HL-60 (cell line): ENCODE data around the gene MACROD2.

Source experiments
- DNase-seq, 2 experiments: peaks; one replicate each; pipeline ENCODE4 v3.0.0-alpha.2; 2010 to 2020; ENCODE audit warnings: low read depth in 1 of 2, low spot score in 1 of 2
- H3K27ac ChIP-seq: fragments of 250-450 bp; sonication (Bioruptor Pico); replicated peaks from 2 replicates; pipeline ENCODE4 v1.5.1; 2020; ENCODE audit warnings: mild to moderate bottlenecking, moderate library complexity
- H3K27me3 ChIP-seq: fragments of 250-450 bp; sonication (Bioruptor Pico); 2 replicates; pipeline ENCODE4 v1.5.1; 2021; ENCODE audit warnings: mild to moderate bottlenecking, moderate library complexity; ENCODE audit not compliant: insufficient read depth, poor library complexity, severe bottlenecking
- H3K4me3 ChIP-seq: replicated peaks from 2 replicates; pipeline ENCODE4 v1.5.1; 2011; ENCODE audit warnings: mild to moderate bottlenecking, control low read depth, low read length; ENCODE audit not compliant: insufficient read depth
- CTCF ChIP-seq: IDR thresholded peaks from one replicate; pipeline ENCODE4 v1.5.1; 2011; ENCODE audit warnings: low read length, control low read depth, inconsistent platforms; ENCODE audit not compliant: insufficient read depth
- GABPA ChIP-seq: IDR thresholded peaks from 2 replicates; pipeline ENCODE4 v1.6.1; 2012; ENCODE audit warnings: low read depth
- POLR2AphosphoS5 ChIP-seq: IDR thresholded peaks from 2 replicates; pipeline ENCODE4 v1.6.1; 2012; ENCODE audit warnings: low read depth
- REST ChIP-seq: IDR thresholded peaks from 2 replicates; pipeline ENCODE4 v1.6.1; 2012; ENCODE audit warnings: low read depth; ENCODE audit not compliant: insufficient replicate concordance
- SPI1 ChIP-seq: IDR thresholded peaks from 2 replicates; pipeline ENCODE4 v1.6.1; 2012; ENCODE audit warnings: low read depth, mild to moderate bottlenecking, borderline replicate concordance

MACROD2 gene

GRCh38 chr20:14687313-14687712 lies 692.0 kb downstream of the MACROD2 start:
- Histone ChIP-seq H3K27me3 (no peaks in the 10 kb centered on the region), H3K27ac (no peak overlapping the region), H3K4me3 (no peak overlapping the region)
- TF ChIP-seq SPI1: no peak
- TF ChIP-seq GABPA: no peak
- no peak for TF ChIP-seq CTCF
- TF ChIP-seq REST: no peak
- TF ChIP-seq POLR2AphosphoS5: no peak
- DNase-seq: no peak

- Histone ChIP-seq H3K27me3 (no peaks in the 10 kb centered on the region), H3K27ac (no peak overlapping the region), H3K4me3 (no peak overlapping the region)
- TF ChIP-seq GABPA: no peak
- TF ChIP-seq REST: no peak
- no peak for TF ChIP-seq CTCF
- no peak for TF ChIP-seq POLR2AphosphoS5
- TF ChIP-seq SPI1: no peak
- no peak for DNase-seq
Observed at GRCh38 chr20:14688005-14688404, 692.7 kb downstream of the MACROD2 start.

GRCh38 chr20:14691994-14692393 lies 696.7 kb downstream of the MACROD2 start:
- Histone ChIP-seq H3K27me3 (no peaks in the 10 kb centered on the region), H3K4me3 (no peak overlapping the region), H3K27ac (no peak overlapping the region)
- TF ChIP-seq REST: no peak
- TF ChIP-seq SPI1: no peak
- no peak for TF ChIP-seq GABPA
- no peak for TF ChIP-seq CTCF
- TF ChIP-seq POLR2AphosphoS5: no peak
- no peak for DNase-seq
